GM12873 (cell line): ENCODE results near the gene SRSF2.

Experiments
- TF ChIP-seq, protein P1 (sequence below): IDR thresholded peaks from 2 replicates; pipeline ENCODE4 v1.5.1; 2012; ENCODE audit warnings: low read depth, mild to moderate bottlenecking, moderate library complexity, low read length, control low read depth; ENCODE audit not compliant: insufficient read depth; ENCODE audit errors: missing control alignments

The SRSF2 gene

DNA sequence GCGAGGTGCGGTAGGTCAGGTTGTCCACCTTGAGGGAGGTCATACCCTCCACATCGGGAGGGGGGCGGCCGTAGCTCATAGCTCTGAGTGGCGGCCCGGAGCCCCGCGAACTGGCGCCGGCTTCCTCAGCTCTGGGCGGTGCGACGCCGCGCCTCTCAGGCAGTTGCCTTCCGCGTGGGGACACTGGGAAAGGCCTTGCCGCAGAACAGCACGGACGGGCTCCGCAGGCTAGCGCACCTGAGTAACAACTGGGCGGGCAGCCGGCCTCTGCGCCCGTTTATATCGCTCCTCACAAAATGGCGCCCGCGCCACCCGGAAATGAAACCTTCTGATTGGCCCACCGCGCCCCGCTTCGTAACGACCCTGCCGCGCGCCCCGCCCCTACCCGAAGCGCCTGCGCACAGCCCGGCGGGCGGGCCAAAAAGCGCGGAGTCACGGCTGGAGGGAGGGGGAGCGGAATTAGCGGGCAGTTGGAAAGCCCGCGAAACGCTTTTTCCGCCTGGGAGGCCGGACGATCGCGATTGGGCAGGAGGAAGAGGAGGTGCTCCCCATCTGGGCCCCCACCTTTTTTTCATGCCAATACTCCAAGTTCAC is at the start of gene SRSF2:
TSS of gene SRSF2 (minus strand) at position 250 of the 594 bp plus-strand sequence. CDS start at position 79, 171 bp downstream.
- TF ChIP-seq, protein P1, sequence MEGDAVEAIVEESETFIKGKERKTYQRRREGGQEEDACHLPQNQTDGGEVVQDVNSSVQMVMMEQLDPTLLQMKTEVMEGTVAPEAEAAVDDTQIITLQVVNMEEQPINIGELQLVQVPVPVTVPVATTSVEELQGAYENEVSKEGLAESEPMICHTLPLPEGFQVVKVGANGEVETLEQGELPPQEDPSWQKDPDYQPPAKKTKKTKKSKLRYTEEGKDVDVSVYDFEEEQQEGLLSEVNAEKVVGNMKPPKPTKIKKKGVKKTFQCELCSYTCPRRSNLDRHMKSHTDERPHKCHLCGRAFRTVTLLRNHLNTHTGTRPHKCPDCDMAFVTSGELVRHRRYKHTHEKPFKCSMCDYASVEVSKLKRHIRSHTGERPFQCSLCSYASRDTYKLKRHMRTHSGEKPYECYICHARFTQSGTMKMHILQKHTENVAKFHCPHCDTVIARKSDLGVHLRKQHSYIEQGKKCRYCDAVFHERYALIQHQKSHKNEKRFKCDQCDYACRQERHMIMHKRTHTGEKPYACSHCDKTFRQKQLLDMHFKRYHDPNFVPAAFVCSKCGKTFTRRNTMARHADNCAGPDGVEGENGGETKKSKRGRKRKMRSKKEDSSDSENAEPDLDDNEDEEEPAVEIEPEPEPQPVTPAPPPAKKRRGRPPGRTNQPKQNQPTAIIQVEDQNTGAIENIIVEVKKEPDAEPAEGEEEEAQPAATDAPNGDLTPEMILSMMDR = no peak

- TF ChIP-seq, protein P1 = no peak
These were observed 47.8 kb upstream of the SRSF2 start for GRCh38 chr17:76784926-76785325.

DNA sequence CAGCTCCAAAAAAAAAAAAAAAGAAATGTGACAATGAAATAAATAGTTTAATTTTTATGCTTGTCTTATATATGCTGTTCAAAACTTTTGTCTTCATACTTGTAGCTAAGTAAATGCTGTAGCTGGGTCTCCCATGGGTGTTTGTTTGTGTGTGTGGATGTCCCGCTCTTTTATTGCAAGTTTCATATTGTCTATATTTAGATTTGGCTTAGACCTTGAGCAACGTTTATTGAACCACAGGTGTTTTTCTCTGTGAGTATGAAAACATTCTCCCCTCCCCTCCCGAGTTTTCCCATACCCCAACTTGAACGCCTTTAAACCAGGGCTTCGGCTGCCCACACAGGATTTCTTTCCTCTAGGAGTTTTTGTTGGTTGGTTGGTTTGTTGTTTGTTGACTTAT is 46.0 kb upstream of the SRSF2 start:
- TF ChIP-seq, protein P1 = no peak

DNA sequence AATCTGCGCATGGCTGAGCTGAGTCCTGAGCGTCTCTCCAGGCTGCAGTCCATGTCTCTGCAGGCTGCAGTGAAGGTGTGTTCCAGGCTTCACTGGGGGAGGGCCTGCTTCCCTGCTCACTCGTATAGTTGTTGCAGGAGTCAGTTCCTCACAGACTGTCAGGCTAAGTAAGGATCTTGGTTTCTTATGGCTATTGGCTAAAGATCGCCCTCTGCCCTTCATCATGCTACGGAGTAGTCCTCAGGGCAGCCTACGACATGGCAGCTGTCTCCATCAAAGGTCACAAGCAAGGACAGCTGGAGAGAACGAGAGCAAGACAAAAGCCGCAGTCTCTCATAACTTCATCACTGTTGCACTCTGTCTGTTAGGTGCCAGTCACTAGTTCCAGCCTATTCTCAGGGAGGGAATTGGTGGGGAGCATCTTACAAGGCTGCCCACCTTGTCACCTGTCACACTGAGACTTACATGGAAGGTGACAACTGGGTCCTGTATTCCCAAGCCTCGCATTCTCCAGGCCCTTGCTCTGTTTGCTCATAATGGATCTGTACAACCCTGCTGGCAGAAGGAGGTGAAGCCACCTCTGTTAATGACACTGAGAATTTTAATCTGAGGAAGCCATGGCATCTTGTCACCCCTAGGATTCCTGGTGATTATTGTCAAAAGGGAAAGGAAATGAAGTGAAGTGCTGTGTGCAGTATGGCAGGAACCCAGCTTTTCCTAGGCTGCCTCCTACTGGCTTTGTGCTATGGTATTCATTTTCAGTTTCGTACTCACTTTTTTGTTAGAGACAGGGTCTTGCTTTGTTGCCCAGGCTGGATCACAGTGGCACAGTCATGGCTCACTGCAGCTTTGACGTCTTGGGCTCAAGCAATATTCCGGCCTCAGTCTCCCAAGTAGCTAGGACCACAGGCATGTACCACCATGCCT is 44.2 kb upstream of the SRSF2 start:
- TF ChIP-seq, protein P1 = peak; percentile 23

DNA sequence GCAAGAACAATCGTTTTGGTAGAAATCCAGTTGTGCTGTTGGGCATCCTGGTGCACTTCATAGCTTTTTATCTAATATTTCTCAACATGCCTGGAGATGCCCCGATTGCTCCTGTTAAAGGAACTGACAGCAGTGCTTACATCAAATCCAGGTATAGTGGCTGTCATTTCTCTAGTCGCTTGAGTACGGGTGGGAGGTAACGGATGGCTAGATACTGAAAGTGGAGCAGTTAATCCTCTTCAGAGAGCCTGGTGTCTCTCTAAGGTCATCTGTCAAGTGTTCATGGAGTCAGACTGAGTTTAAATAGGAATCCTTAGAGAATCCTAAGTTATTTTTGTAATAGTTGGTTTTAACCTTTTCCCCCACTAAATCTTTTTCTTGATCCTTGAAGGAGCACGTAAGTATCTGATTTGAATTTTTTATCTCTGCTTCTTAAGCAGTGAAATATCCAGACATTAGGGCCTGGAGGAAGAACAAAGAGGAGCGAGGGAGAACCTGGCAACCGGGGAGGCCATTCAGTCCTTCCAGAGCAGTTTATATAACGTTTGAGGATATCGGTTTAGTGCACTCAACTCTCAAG is 38.0 kb upstream of the SRSF2 start:
- TF ChIP-seq, protein P1 = no peak

DNA sequence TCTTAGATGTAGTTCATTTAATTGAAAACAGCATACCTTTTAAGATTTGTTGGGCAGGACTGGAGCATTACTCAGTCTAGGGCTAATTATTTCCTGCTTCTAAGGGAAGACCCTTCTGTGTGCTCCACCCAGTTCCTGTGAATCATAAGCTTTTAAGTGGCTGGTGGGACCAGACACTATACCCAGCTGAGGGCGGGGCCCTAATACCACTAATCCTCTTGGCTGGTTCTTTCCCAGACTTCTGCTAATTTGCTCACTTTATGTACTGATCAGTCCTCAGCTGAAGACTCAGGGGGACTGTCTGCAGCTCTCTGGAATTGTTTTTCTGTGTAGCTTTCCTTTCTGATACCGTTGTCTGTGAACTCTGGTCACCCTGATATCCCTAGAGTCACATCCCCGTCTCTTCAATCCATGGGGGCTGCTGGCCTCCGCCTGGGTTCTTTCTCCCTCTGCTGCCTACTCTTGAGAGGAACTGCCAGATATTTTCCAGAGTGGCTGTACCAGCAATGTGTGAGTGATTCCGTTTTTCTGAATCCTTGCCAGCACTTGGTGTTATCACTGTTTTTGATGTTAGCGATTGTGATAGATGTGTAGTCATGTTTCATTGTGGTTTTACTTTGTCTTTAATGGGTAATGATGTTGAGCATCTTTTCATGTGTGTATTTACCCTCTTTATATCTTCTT is 35.9 kb upstream of the SRSF2 start:
- TF ChIP-seq, protein P1 = no peak
